SK-N-DZ (cell line): ENCODE results near the gene NEDD4.
"Not testable (repeated sequence)": the region's sequence is repeated elsewhere in the genome, so short reads cannot be mapped to it uniquely, and the experiment has no call there.

ENCODE experiments used
- DNase-seq: peaks from one replicate; pipeline ENCODE4 v3.0.0-alpha.2; 2015; ENCODE audit warnings: low spot score

NEDD4 gene

GRCh38 chr15:56006371-56006770 lies 13.0 kb upstream of the NEDD4 start:
- DNase-seq: not testable (repeated sequence)

- not testable (repeated sequence) for DNase-seq
Measured at GRCh38 chr15:56004281-56004680, 10.9 kb upstream of the NEDD4 start.

GRCh38 chr15:56003777-56004176 lies 10.4 kb upstream of the NEDD4 start:
- not testable (repeated sequence) for DNase-seq

- DNase-seq: not testable (repeated sequence)
Measured at GRCh38 chr15:56003277-56003676, 9.9 kb upstream of the NEDD4 start.

- DNase-seq: no peak
Measured at GRCh38 chr15:56001471-56002078, 8.2 kb upstream of the NEDD4 start.

GRCh38 chr15:55999658-56000057 lies 6.2 kb upstream of the NEDD4 start:
- no peak for DNase-seq

- DNase-seq: no peak
Measured at GRCh38 chr15:55998478-55998877, 5.1 kb upstream of the NEDD4 start.

- DNase-seq: peak; percentile 60
Measured at GRCh38 chr15:55993804-55994560, 570 bp upstream of the NEDD4 start.

GRCh38 chr15:55992769-55993110 lies 672 bp downstream of the NEDD4 start:
- DNase-seq: no peak

- no peak for DNase-seq
Measured at GRCh38 chr15:55991802-55992768, 1.3 kb downstream of the NEDD4 start.

GRCh38 chr15:55990998-55991397 lies 2.4 kb downstream of the NEDD4 start:
- DNase-seq: no peak

GRCh38 chr15:55990516-55990915 lies 2.9 kb downstream of the NEDD4 start:
- DNase-seq: no peak

- no peak for DNase-seq
Measured at GRCh38 chr15:55989383-55989782, 4.0 kb downstream of the NEDD4 start.

GRCh38 chr15:55981582-55982249 lies 11.7 kb downstream of the NEDD4 start:
- DNase-seq: no peak

GRCh38 chr15:55980511-55980910 lies 12.9 kb downstream of the NEDD4 start:
- DNase-seq: no peak

- no peak for DNase-seq
Measured at GRCh38 chr15:55977231-55977630, 16.2 kb downstream of the NEDD4 start.

- DNase-seq: no peak
Measured at GRCh38 chr15:55970286-55970685, 23.1 kb downstream of the NEDD4 start.

- DNase-seq: no peak
Measured at GRCh38 chr15:55969582-55969981, 23.8 kb downstream of the NEDD4 start.

GRCh38 chr15:55968923-55969322 lies 24.5 kb downstream of the NEDD4 start:
- DNase-seq: no peak

GRCh38 chr15:55965091-55965490 lies 28.3 kb downstream of the NEDD4 start:
- no peak for DNase-seq

GRCh38 chr15:55960946-55961345 lies 32.5 kb downstream of the NEDD4 start:
- DNase-seq: no peak
